ENCODE results near the gene ZNF215. TPM values are rescaled to one million over a fixed set of nuclear protein-coding genes. Genes with fewer than 3 reads are reported as not detected.

Gene ZNF215
- total RNA-seq, 1 donor from 2014 or later: 2.9 TPM

GRCh38 chr11:6888830-6889229, 37.4 kb upstream of the ZNF215 start:
- Histone ChIP-seq H3K4me1 (ENCODE audit: insufficient read depth, low read length) (no peaks in the 10 kb centered on the region), H3K27me3 (ENCODE audit: insufficient read depth, low read length) (no peaks in the 10 kb centered on the region), H3K79me2 (ENCODE audit: insufficient read depth, low read length) (no peaks in the 10 kb centered on the region), H3K36me3 (ENCODE audit: insufficient read depth, low read length) (no peaks in the 10 kb centered on the region), H3K27ac (ENCODE audit: low read depth, low read length) (no peak overlapping the region), H3K4me2 (ENCODE audit: low read length) (no peak overlapping the region), H4K20me1 (ENCODE audit: insufficient read depth, low read length) (no peaks in the 10 kb centered on the region), H3K9ac (ENCODE audit: low read length) (no peak overlapping the region), H3K9me3 (ENCODE audit: insufficient read depth, low read depth, low read length) (no peaks in the 10 kb centered on the region), H3K4me3 (ENCODE audit: insufficient read depth, low read depth, low read length) (no peak overlapping the region), H2AFZ (ENCODE audit: low read depth, low read length) (no peak overlapping the region)
- Mint-ChIP-seq H3K4me1 (ENCODE audit: low read depth, unreplicated experiment) (no peaks in the 10 kb centered on the region), H3K27me3 (ENCODE audit: low read depth, unreplicated experiment) (no peaks in the 10 kb centered on the region), H3K36me3 (ENCODE audit: low read depth, unreplicated experiment) (no peaks in the 10 kb centered on the region), H3K9me3 (ENCODE audit: unreplicated experiment) (no peaks in the 10 kb centered on the region), H3K4me3 (ENCODE audit: unreplicated experiment) (no peak overlapping the region), H3K27ac (ENCODE audit: unreplicated experiment) (no peak overlapping the region)
- no peak for FAIRE-seq
- TF ChIP-seq, protein P1, sequence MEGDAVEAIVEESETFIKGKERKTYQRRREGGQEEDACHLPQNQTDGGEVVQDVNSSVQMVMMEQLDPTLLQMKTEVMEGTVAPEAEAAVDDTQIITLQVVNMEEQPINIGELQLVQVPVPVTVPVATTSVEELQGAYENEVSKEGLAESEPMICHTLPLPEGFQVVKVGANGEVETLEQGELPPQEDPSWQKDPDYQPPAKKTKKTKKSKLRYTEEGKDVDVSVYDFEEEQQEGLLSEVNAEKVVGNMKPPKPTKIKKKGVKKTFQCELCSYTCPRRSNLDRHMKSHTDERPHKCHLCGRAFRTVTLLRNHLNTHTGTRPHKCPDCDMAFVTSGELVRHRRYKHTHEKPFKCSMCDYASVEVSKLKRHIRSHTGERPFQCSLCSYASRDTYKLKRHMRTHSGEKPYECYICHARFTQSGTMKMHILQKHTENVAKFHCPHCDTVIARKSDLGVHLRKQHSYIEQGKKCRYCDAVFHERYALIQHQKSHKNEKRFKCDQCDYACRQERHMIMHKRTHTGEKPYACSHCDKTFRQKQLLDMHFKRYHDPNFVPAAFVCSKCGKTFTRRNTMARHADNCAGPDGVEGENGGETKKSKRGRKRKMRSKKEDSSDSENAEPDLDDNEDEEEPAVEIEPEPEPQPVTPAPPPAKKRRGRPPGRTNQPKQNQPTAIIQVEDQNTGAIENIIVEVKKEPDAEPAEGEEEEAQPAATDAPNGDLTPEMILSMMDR (IDR thresholded peaks at IDR 0.05; ENCODE audit: insufficient read depth, low read depth, low read length): no peak
- no peak for TF ChIP-seq EZH2 (IDR thresholded peaks at IDR 0.05; ENCODE audit: insufficient read depth, low read length)
- DNase-seq (ENCODE audit: low read depth): no peak

DNA sequence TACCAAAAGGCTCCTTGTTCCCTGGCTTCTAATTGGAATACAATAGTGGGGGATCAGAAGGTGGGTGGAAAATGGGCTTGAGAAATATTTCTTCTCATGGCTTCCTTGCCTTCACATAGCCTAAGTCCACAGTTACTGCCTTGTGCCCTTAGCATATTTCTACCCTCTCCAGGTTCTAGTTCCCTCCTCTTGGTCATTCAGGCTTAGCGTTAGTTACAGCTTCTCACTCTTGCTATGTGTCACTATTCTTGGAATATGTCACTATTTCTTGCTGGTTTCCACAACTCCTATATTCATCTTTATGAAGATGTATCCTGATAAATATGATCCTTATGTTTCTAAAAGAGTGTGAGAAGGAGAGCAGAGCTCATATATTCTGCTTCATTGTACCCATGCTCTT, 36.4 kb upstream of the ZNF215 start:
- no peaks in the 10 kb centered on the region for H4K20me1 ChIP-seq (ENCODE audit: insufficient read depth, low read length)
- no peak overlapping the region for H3K27ac ChIP-seq (ENCODE audit: low read depth, low read length)

GRCh38 chr11:6892400-6892799, 33.8 kb upstream of the ZNF215 start, which contains the start of gene OR2D2:
Gene OR2D2 (minus strand): TSS chr11:6892500. CDS start chr11:6892500, 0 bp downstream.
- Histone ChIP-seq H3K4me2 (ENCODE audit: low read length) (no peak within 1 kb of the TSS), H3K36me3 (ENCODE audit: insufficient read depth, low read length) (no peaks in the 10 kb centered on the region), H3K4me3 (ENCODE audit: insufficient read depth, low read depth, low read length) (no peak within 1 kb of the TSS), H3K27ac (ENCODE audit: low read depth, low read length) (no peak within 1 kb of the TSS), H3K9me3 (ENCODE audit: insufficient read depth, low read depth, low read length) (no peaks in the 10 kb centered on the region), H3K79me2 (ENCODE audit: insufficient read depth, low read length) (no peaks in the 10 kb centered on the region), H3K9ac (ENCODE audit: low read length) (no peak within 1 kb of the TSS), H2AFZ (ENCODE audit: low read depth, low read length) (no peak within 1 kb of the TSS), H3K4me1 (ENCODE audit: insufficient read depth, low read length) (no peaks in the 10 kb centered on the region), H3K27me3 (ENCODE audit: insufficient read depth, low read length) (no peaks in the 10 kb centered on the region), H4K20me1 (ENCODE audit: insufficient read depth, low read length) (no peaks in the 10 kb centered on the region)
- Mint-ChIP-seq H3K27ac (ENCODE audit: unreplicated experiment) (no peak within 1 kb of the TSS), H3K27me3 (ENCODE audit: low read depth, unreplicated experiment) (no peaks in the 10 kb centered on the region), H3K4me1 (ENCODE audit: low read depth, unreplicated experiment) (no peaks in the 10 kb centered on the region), H3K4me3 (ENCODE audit: unreplicated experiment) (no peak within 1 kb of the TSS), H3K36me3 (ENCODE audit: low read depth, unreplicated experiment) (no peaks in the 10 kb centered on the region), H3K9me3 (ENCODE audit: unreplicated experiment) (no peaks in the 10 kb centered on the region)
- no peak for TF ChIP-seq EZH2 (IDR thresholded peaks at IDR 0.05; ENCODE audit: insufficient read depth, low read length)
- DNase-seq (ENCODE audit: low read depth) (no peak), FAIRE-seq (no peak)

More for the DNA sequence above, 36.4 kb upstream of the ZNF215 start:
- Mint-ChIP-seq H3K4me3 (ENCODE audit: unreplicated experiment) (no peak overlapping the region), H3K36me3 (ENCODE audit: low read depth, unreplicated experiment) (no peaks in the 10 kb centered on the region), H3K4me1 (ENCODE audit: low read depth, unreplicated experiment) (no peaks in the 10 kb centered on the region), H3K27ac (ENCODE audit: unreplicated experiment) (no peak overlapping the region), H3K9me3 (ENCODE audit: unreplicated experiment) (no peaks in the 10 kb centered on the region), H3K27me3 (ENCODE audit: low read depth, unreplicated experiment) (no peaks in the 10 kb centered on the region)
- Histone ChIP-seq H2AFZ (ENCODE audit: low read depth, low read length) (no peak overlapping the region), H3K27me3 (ENCODE audit: insufficient read depth, low read length) (no peaks in the 10 kb centered on the region), H3K4me3 (ENCODE audit: insufficient read depth, low read depth, low read length) (no peak overlapping the region), H3K9ac (ENCODE audit: low read length) (no peak overlapping the region), H3K4me1 (ENCODE audit: insufficient read depth, low read length) (no peaks in the 10 kb centered on the region), H3K4me2 (ENCODE audit: low read length) (no peak overlapping the region), H3K79me2 (ENCODE audit: insufficient read depth, low read length) (no peaks in the 10 kb centered on the region), H3K9me3 (ENCODE audit: insufficient read depth, low read depth, low read length) (no peaks in the 10 kb centered on the region), H3K36me3 (ENCODE audit: insufficient read depth, low read length) (no peaks in the 10 kb centered on the region)
- DNase-seq (ENCODE audit: low read depth) (no peak), FAIRE-seq (no peak)
- TF ChIP-seq EZH2 (IDR thresholded peaks at IDR 0.05; ENCODE audit: insufficient read depth, low read length): no peak
- TF ChIP-seq, protein P1 (IDR thresholded peaks at IDR 0.05; ENCODE audit: insufficient read depth, low read depth, low read length): no peak
